Psoas muscle (tissue), 8 donors: ENCODE data around the gene CHEK2. TPM values are rescaled to one million over a fixed set of nuclear protein-coding genes. Genes with fewer than 3 reads are reported as not detected.

Experiments used
- ATAC-seq, 4 donors: fragments of 200-7000 bp; cut with Tn5 transposase; one replicate each; pipeline ENCODE4 v1.9.1; 2020; ENCODE audit warnings: moderate library complexity in 3 of 4, mild to moderate bottlenecking in 2 of 4
- DNase-seq, 2 donors: peaks; one replicate each; pipeline ENCODE4 v3.0.0-alpha.2; 2020
- H3K27ac ChIP-seq: fragments of 200-600 bp; one replicate; pipeline ENCODE4 v1.8.0; 2022
- H3K27me3 ChIP-seq, 3 donors: fragments of 200-600 bp in 1 of 3; one replicate each; pipeline versions ENCODE4 v1.6.1 to v1.8.0; 2013 to 2022; ENCODE audit warnings: low read length in 2 of 3, mild to moderate bottlenecking in 2 of 3, moderate library complexity in 1 of 3; ENCODE audit not compliant: insufficient read depth in 3 of 3
- H3K36me3 ChIP-seq, 2 donors: fragments of 200-600 bp in 1 of 2; one replicate each; pipeline versions ENCODE4 v1.6.1 to v1.8.0; 2013 to 2022; ENCODE audit warnings: low read depth in 1 of 2, mild to moderate bottlenecking in 1 of 2, moderate library complexity in 1 of 2; ENCODE audit not compliant: insufficient read depth in 1 of 2
- H3K4me1 ChIP-seq: fragments of 200-600 bp; one replicate; pipeline ENCODE4 v1.8.0; 2022
- H3K4me3 ChIP-seq: fragments of 200-600 bp; one replicate; pipeline ENCODE4 v1.8.0; 2022; ENCODE audit warnings: mild to moderate bottlenecking
- H3K9me3 ChIP-seq: fragments of 200-600 bp; one replicate; pipeline ENCODE4 v1.8.0; 2022
- WGBS, 3 donors: extraction: QIAGEN DNeasy Blood & Tissue Kit; methylation state at CpG; one replicate each; pipeline versions ENCODE4 v1.1.6 to v1.1.7; 2013; 5-methylcytosine and 5-hydroxymethylcytosine counted together
- intact Hi-C, 2 donors: fragments of 100-400 bp; cut with DNase I; formaldehyde crosslinking; loops; one replicate each; pipeline versions ENCODE4 v1.11.0 to v1.14.2; 2022
- polyA plus RNA-seq, 3 donors: library from polyadenylated mRNA; stranded (reverse); fragments of 200-250 nt; gene quantifications; one replicate each; pipeline ENCODE4 v1.2.3, GENCODE V29; 2013
- total RNA-seq, 4 donors: library from RNA; stranded (reverse); fragmentation: NEBNext Ultra II Directional in 2 of 4; extraction: Animal tissue kit (Norgen Biotek cat#: 25700) in 2 of 4; gene quantifications; one replicate each; pipeline versions ENCODE4 v1.2.1 to v1.2.4, GENCODE V29; 2021 to 2023
- TF ChIP-seq, protein P1 (sequence below): fragments of 200-600 bp; IDR thresholded peaks from one replicate; pipeline ENCODE4 v1.8.0; 2022; ENCODE audit warnings: antibody characterized with exemption
- donor health status: healthy with polysubstance abuse.
- donor health status: DM: no; HTN: no; CAD: no; lungs with moderate emphysema.
- donor health status: Bipolar disorder and iron deficiency.
- donor health status: healthy.
- donor health status: DM: yes; HTN: yes; CAD: no.
- donor health status: DM: no; HTN: no; CAD: no.
- donor health status: DM: no; HTN: no; CAD: no.
- donor health status: DM: yes; HTN: yes; CAD: no.

Gene CHEK2
- total and polyA plus RNA-seq, 7 donors: 1.2 to 14.8 (median 2.3) TPM

DNA sequence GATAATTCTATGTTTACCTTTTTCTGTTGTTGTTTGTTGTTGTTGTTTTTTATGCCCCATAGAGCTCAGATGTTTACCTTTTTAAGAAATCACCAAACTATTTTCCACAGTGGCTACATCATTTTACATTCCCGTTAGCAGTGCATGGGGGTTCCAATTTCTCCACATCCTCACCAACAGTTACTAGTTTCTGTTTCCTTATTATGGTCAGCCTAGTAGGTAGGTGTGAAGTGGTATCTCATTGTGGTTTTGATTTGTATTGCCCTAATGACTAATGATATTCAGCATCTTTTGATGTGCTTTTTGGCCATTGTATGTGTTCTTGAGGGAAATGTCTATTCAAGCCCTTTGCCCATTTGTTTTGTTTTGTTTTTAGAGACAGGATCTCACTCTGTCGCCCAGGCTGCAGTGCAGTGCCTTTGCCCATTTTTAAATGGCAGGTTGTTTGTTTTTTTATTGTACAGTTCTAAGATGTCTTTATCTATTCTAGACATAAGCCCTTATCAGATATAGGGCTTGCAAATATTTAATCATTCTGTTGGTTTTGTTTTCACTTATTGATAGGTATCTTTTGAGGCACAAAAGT, 27.5 kb downstream of the CHEK2 start:
- DNase-seq: no peak
- ATAC-seq: no peak
- TF ChIP-seq, protein P1, sequence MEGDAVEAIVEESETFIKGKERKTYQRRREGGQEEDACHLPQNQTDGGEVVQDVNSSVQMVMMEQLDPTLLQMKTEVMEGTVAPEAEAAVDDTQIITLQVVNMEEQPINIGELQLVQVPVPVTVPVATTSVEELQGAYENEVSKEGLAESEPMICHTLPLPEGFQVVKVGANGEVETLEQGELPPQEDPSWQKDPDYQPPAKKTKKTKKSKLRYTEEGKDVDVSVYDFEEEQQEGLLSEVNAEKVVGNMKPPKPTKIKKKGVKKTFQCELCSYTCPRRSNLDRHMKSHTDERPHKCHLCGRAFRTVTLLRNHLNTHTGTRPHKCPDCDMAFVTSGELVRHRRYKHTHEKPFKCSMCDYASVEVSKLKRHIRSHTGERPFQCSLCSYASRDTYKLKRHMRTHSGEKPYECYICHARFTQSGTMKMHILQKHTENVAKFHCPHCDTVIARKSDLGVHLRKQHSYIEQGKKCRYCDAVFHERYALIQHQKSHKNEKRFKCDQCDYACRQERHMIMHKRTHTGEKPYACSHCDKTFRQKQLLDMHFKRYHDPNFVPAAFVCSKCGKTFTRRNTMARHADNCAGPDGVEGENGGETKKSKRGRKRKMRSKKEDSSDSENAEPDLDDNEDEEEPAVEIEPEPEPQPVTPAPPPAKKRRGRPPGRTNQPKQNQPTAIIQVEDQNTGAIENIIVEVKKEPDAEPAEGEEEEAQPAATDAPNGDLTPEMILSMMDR: no peak
- Histone ChIP-seq H3K4me1 (peaks cover 36% of the 10 kb centered on the region), H3K27me3 (no peaks in the 10 kb centered on the region), H3K27ac (no peak overlapping the region), H3K9me3 (no peaks in the 10 kb centered on the region), H3K4me3 (no peak overlapping the region), H3K36me3 (no peaks in the 10 kb centered on the region)
- intact Hi-C loops: no loop called here
- WGBS, 3 donors: 91 to 99% (median 94%) methylated on average over 2 of the region's 2 CpGs

DNA sequence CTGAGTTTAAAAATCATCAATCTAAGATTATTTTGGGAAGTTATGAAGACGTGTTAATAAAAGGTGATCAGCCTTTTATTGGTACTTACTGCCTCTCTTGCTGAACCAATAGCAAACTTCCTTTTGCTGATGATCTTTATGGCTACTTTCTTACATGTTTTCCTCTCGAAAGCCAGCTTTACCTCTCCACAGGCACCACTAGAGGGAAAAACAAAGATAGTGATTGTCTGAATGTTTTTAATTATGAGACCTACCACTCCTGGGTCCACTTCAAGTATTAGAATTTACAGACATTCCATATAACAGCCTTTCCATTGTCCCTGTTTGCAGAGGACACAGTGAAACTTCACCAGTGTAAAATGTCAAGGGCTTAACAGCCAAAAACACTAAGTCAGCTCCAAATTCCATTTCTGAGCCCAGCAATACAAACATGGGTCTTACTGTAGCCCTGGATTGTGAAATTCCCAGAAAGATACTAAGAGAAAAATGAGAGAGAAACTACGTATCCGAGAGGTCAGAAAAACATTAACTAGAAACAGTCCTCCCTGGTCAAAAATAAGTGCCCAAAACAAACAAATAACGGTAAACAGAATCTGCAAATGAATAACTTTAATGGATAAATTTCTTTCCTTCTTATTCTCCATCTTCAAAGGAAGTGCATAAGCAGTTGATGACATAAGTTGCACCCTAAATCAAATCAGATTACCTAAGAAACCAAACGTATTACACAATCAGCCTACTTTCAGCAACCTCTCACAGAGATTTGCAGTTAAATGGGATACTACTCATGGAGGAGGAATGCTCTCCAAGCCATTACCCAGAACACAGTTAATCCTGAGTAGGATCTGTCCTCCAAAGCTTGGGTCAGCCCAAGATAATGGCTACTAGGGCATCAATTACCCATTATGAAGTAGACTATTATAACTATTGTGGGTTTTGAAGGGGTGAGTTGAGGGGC, 29.5 kb downstream of the CHEK2 start:
- WGBS, 3 donors: 29 to 41% (median 36%) methylated on average over 6 of the region's 6 CpGs
- TF ChIP-seq, protein P1: no peak
- intact Hi-C loops: loop anchor here in 1 of 2 donors (2.0 kb wide), 1 partner anchor 31 kb away; the partner anchor contains the start of gene HSCB

DNA sequence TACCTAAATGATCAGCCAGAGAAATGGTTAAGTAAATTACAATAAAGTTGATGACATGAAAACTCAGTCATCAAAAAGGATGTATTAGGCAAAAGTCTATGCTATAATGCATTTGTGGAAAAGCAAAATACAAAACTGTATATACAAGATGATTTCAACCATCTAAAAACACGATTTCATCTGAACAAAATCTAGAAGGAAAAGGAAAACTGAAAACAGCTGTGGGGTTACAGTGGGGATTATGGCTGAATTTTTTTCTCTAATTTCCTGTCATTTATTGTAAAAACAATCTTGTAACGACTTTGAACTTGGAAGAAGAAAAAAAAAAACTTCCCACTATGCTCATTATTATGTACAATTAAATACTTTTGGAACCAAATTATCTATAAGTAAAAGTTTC, 30.3 kb downstream of the CHEK2 start:
- ATAC-seq (no peak), DNase-seq (no peak)
- WGBS, 3 donors: 29 to 36% (median 34%) methylated on average over 2 of the region's 2 CpGs
- Histone ChIP-seq H3K9me3 (no peaks in the 10 kb centered on the region), H3K36me3 (no peaks in the 10 kb centered on the region), H3K4me3 (peak overlapping the region; percentile 58), H3K27me3 (no peaks in the 10 kb centered on the region), H3K4me1 (peaks cover 36% of the 10 kb centered on the region), H3K27ac (peak overlapping the region; percentile 80)
- intact Hi-C loops: no loop called here
- TF ChIP-seq, protein P1: no peak

More for the DNA sequence above, 29.5 kb downstream of the CHEK2 start:
- Histone ChIP-seq H3K9me3 (no peaks in the 10 kb centered on the region), H3K4me1 (peaks cover 36% of the 10 kb centered on the region), H3K27ac (peak overlapping the region; percentile 80), H3K4me3 (peak overlapping the region; percentile 58), H3K27me3 (no peaks in the 10 kb centered on the region), H3K36me3 (no peaks in the 10 kb centered on the region)
- no peak for DNase-seq
- peak; percentile 93 to 96 (median 94) for ATAC-seq

DNA sequence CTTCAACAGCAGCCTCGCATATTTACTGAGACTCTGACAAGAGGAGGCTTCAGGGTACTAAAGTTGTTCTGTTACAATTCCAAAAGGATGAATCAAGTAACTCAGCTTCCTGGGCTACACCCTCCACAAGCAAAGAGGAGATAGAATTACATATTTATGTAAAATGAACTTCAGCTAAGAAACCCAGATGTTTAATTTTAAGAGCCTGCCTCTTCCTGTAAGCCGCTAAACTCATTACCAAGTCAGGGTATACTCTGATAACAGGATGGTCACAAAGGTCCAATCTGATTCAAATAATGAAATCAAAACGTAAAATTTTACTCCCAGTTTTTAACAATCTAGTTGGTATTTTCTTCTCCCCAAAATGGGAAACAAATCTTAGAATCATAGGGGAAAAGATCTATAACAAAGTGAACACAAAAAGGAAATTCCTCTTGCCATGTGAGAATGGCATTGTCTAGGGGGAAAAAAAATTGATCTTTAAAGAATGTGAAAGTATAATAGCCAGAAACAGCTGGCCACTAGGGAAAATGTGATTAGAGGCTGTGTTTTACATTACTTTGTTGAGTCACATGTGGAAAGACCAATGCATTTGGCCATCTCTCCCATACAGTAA, 30.9 kb downstream of the CHEK2 start:
- Histone ChIP-seq H3K36me3 (no peaks in the 10 kb centered on the region), H3K4me3 (peak overlapping the region; percentile 58), H3K9me3 (no peaks in the 10 kb centered on the region), H3K4me1 (peaks cover 36% of the 10 kb centered on the region), H3K27ac (peak overlapping the region; percentile 80), H3K27me3 (no peaks in the 10 kb centered on the region)
- ATAC-seq: peak; percentile 37 to 72 (median 62)
- WGBS, 3 donors: 37 to 47% (median 47%) methylated on average over 3 of the region's 3 CpGs
- DNase-seq: no peak
- TF ChIP-seq, protein P1: no peak
- intact Hi-C loops: no loop called here
